ENCODE data around the gene MFAP5. TPM values are rescaled to one million over a fixed set of nuclear protein-coding genes. Genes with fewer than 3 reads are reported as not detected.
"Not testable (repeated sequence)": the region's sequence is repeated elsewhere in the genome, so short reads cannot be mapped to it uniquely, and the experiment has no call there.

Gene MFAP5
- total RNA-seq, 1 donor from 2014 or later = 17.0 TPM

DNA sequence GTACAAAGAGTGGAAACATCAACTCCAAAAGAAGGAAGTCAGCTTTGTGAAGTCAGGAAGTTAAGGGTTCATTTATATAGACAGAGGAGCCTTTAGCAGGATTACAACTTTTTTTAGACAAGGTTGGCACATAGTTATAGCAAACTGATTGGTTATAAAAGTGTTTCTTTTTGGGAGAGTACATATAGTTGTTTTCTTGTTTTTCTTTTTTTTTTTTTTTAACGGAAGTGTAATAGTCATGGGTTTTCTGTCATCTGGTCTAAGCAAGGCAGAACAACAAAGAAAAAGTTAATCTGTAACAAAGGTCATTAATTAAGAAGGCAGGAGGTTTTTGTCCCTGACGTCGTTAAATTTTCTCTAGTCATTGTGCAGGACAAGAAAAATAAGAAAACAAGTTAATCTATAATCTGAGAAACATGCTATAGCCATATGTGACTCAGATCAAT lies 13.0 kb upstream of the MFAP5 start:
- DNase-seq (ENCODE audit: low spot score) = no peak

GRCh38 chr12:8672381-8672780 lies 9.8 kb upstream of the MFAP5 start:
- no peak for DNase-seq (ENCODE audit: low spot score)

GRCh38 chr12:8668441-8668840 lies 5.8 kb upstream of the MFAP5 start:
- DNase-seq (ENCODE audit: low spot score) = no peak

DNA sequence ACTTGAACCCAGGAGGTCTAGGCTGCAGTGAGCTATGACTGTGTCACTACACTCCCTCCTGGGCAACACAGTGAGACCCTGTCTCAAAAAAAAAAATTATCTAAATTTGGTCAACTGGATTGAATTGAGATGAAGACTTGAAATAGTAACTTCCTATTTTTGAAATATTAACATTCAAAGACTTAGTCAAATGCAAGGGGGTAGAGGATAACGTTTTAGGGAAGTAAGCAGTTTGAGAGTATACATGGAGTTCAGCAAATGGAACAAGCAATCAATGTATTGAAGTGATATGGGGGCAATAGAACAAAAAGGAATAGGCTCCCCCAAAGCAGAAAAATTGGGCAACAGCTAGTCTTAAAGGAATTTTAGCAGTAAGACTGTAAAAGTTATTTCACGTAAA lies 4.6 kb upstream of the MFAP5 start:
- no peak for DNase-seq (ENCODE audit: low spot score)

GRCh38 chr12:8665759-8666158 lies 3.1 kb upstream of the MFAP5 start:
- no peak for DNase-seq (ENCODE audit: low spot score)

DNA sequence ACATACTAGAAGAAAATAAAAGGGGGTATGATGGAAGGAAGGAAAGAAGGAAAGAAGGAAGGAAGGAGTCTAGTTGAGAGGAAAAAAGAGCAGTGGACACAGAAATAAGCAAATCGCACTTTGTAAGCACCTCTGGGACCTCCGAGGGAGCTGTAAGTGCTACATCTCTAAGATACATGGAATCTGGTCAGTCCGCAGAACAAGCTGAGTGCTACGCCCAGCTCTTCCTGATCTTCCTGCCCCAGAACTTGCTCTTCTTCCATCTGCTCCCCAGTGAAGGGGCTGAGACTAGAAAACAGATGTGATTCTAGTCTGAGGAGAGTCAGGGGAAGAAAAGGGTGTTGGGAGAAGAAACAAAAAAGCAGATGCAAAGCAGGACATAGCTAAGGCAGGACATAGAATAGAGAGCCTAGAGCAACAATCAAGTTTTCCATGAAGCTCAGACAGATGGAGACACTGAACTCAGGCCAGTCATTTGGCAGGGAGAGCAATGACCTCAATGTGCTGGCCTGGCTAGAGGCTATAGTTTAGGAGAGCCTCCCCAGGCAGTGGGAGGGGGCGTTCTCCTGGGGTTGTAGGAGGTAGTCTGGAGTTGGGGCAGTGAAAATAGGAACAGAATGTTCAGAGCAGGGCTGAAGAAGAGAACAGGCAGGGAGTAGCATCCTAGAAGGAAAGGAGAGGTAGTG lies 1.7 kb upstream of the MFAP5 start:
- no peak for DNase-seq (ENCODE audit: low spot score)

GRCh38 chr12:8661751-8662150 lies 875 bp downstream of the MFAP5 start:
- DNase-seq (ENCODE audit: low spot score) = no peak

DNA sequence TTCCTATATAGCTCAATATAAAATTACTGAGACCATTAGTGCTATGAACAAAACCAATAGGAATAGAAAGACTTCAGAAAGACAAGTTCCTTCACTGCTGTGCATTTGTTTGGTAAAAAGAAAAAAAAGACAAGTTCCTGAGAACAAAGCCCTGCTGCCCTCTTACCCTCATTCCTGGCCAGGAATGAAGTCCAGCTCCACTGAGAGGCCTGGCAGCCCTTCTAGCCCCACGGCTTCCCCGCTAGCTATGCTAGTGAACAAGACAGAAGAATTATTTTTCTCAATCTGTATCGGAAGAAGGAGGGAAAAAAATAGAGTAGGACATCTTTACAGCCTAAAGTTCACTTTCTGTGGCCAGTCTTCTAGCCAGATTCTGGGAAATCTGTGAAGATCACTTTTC lies 1.6 kb downstream of the MFAP5 start:
- no peak for DNase-seq (ENCODE audit: low spot score)

DNA sequence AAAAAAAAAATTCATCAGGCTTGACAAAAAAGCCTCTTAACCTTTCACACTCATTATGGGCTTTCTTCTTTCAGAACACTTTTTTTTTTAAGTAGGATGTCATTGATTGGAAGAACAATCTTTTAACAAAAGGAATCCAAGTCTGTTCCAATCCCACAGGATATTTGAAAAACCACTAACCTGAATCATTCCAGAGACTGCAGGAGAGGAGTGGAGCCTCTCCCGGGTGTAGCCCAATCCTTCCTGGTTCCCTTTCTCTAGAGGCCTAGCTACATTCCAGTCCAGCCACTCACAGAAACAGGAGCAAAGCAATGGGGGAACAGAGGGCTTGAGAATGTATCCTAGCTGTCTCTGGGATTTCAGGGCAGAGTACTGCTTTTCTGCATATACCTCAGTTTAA lies 4.3 kb downstream of the MFAP5 start:
- DNase-seq (ENCODE audit: low spot score) = no peak

GRCh38 chr12:8655421-8655820 lies 7.2 kb downstream of the MFAP5 start:
- DNase-seq (ENCODE audit: low spot score) = no peak

DNA sequence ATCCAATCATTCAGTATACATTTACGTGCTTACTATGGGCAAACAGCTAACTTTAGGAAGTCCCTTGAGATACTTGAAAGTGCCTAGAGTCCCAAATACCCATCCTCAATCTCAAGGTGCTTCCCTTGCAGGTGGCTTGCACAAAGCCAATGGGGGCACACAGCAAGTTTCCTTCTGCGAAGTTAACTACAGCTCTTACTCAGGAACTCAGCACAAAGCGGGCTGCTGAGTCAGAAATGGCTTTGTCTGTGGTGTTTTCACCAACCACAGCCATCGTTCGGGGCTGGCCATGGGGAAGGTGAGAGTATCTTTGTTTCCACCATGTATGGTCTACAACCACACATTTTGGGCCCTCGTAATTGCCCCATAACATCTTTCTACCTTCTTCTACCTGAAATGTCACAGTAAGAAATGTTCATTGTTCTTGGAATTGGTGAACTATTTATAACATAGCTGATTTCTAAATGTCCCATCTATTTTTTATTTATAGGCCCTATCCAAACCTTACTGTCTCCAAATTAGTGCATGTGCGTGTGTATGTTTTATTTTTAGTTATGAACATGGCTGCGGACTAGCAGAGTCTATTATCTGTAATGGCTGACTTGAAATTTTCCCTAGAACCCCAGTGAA lies 13.9 kb downstream of the MFAP5 start:
- no peak for DNase-seq (ENCODE audit: low spot score)

GRCh38 chr12:8647968-8648367 lies 14.7 kb downstream of the MFAP5 start:
- DNase-seq (ENCODE audit: low spot score) = no peak

DNA sequence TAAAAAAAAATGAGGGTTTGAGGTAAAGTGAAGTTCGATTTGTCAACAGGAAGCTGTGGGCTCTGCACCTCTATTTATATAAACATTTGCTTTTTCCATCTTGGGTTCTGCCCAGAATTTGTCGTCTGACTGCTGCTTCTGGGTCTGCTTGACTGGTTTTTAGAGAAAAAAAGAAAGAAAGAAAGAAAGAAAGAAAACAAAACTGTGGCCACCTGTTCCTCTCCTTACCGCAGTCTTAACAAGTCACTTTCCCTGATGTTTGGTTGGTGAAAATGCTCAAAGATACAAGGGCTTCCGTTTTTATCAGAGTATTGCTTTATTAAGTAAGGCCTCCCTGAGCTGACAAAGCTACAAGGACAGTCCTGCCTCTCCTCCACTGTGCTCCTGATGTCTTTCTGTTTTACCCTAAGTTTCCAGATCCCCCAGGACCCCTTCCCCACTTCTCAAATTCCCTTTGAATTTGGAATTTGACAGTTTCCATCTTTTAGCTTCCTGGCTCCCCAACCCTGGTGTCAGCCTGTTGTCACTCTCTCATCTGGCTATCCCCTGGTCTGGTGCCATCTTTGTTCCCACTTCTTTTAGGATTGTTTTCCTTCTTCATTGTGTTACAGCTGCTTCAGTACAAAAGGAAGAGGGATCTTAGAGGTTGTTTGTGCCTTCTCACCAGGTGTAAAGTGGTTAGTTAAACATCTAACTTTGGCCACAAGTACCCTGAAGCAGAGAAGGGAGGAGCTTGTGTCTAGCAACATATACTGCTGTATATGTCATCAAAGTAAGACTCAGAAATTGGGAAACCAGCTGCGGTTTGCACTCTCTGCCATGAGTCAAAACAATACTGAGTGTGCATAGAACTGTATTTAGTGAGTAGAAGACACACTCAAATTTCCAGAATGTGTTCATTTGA lies 18.0 kb downstream of the MFAP5 start:
- DNase-seq (ENCODE audit: low spot score) = no peak

GRCh38 chr12:8642775-8643174 lies 19.9 kb downstream of the MFAP5 start:
- DNase-seq (ENCODE audit: low spot score) = no peak

DNA sequence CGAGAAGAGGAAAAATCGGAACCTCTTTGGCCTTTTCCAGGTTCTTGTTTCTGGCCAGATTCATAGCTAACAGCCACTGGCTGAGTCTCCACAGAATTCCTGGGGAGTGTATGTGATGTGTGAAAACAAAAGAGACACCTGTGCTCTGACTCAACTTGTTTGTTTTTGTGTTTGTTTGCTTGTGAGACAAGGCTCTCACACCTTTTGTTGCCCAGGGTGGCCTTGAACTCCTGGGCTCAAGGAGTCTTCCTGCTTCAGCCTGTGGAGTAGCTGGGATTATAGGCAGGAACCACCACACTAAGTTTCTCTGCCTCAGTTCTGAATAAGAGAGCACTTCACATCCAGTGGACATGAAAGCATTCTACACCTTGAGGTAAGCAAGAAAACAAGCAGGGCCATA lies 22.7 kb downstream of the MFAP5 start:
- DNase-seq (ENCODE audit: low spot score) = no peak

DNA sequence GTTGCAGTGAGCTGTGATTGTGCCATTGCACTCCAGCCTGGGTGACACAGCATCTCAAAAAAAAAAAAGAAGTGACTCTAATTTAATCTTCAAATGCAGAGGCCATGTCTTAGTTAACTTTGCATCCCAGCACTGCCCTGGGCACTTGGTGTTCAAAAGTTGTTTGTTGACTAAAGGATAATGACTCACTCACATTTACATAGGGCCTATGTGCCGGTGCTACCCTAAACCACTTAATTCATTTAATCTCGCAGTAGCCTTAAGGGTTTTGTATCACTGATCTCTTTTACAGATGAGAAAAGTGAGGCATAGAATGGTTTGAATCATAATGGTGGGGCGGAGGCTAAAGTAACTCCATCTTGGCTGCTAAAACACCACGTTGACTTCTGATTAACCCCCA lies 23.7 kb downstream of the MFAP5 start:
- DNase-seq (ENCODE audit: low spot score) = no peak

DNA sequence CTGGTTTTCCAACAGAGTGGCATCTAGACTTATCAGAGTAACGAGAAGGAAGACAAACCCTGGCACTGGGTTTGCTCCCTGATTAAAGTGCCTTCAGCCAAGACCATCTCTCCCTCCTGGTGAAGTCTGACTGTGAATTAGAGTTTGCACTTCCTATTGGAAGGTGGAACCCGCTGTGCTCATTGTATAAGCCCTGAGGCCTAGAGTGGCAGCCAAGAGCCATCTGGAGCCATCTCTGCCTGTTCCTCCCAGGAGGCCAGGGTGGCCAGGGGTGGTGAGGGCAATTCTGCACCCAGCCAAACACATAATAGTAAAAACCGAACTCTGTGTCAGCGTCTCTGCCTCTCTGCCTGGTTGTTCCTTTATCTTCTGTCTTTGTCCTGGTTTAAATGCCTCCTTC lies 25.0 kb downstream of the MFAP5 start:
- DNase-seq (ENCODE audit: low spot score) = no peak

DNA sequence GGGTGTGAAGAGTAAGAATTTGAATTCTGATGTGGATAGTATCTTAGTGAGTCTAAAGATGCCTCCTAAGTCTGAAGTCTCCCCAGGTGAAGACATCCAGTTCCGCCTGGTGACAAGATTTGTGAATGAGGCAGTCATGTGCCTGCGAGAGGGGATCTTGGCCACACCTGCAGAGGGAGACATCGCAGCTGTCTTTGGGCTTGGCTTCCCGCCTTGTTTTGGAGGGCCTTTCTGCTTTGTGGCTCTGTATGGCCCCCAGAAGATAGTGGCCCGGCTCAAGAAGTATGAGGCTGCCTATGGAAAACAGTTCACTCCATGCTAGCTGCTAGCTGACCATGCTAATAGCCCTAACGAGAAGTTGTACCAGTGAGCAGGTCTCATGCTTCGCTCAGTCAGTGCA lies 25.4 kb downstream of the MFAP5 start:
- no peak for DNase-seq (ENCODE audit: low spot score)

GRCh38 chr12:8636581-8636980 lies 26.0 kb downstream of the MFAP5 start:
- no peak for DNase-seq (ENCODE audit: low spot score)

DNA sequence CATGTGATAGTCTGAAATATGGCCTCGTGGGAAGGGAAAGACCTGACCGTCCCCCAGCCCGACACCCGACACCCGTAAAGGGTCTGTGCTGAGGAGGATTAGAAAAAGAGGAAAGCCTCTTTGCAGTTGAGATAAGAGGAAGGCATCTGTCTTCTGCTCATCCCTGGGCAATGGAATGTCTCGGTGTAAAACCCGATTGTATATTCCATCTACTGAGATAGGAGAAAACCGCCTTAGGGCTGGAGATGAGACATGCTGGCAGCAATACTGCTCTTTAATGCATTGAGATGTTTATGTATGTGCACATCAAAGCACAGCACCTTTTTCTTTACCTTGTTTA lies 26.6 kb downstream of the MFAP5 start:
- DNase-seq (ENCODE audit: low spot score) = not testable (repeated sequence)

DNA sequence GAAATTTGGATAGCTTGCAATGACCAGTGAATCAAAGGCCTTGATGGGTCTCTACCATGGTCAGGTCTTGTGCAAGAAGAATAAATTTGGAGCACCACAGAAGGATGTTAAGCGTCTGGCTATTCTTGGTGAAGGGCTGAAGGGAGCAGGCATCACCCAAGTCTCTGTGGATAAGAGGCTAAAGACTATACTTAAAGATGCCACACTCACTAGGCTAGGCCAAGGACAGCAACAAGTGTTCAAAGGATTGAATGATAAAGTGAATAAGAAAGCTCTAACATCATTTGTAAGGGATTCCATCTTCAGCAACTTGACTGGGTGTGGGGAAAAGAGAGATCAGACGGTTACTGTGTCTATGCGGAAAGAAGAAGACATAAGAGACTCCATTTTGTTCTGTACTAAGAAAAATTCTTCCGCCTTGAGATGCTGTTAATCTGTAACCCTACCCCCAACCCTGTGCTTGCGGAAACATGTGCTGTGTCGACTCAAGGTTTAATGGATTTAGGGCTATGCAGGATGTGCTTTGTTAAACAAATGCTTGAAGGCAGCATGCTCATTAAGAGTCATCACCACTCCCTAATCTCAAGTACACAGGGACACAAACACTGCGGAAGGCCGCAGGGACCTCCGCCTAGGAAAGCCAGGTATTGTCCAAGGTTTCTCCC lies 27.2 kb downstream of the MFAP5 start:
- not testable (repeated sequence) for DNase-seq (ENCODE audit: low spot score)

GRCh38 chr12:8630131-8630530 lies 32.5 kb downstream of the MFAP5 start:
- DNase-seq (ENCODE audit: low spot score) = no peak
